ENCODE results near the gene TBC1D5.
"Not testable (repeated sequence)": the region's sequence is repeated elsewhere in the genome, so short reads cannot be mapped to it uniquely, and the experiment has no call there.

The TBC1D5 gene

GRCh38 chr3:17546500-17547255 lies 195.8 kb downstream of the TBC1D5 start:
- DNase-seq (ENCODE audit: low read depth in 2 of 2): no peak

GRCh38 chr3:17544632-17545031 lies 197.8 kb downstream of the TBC1D5 start:
- DNase-seq (ENCODE audit: low read depth in 2 of 2): no peak

DNA sequence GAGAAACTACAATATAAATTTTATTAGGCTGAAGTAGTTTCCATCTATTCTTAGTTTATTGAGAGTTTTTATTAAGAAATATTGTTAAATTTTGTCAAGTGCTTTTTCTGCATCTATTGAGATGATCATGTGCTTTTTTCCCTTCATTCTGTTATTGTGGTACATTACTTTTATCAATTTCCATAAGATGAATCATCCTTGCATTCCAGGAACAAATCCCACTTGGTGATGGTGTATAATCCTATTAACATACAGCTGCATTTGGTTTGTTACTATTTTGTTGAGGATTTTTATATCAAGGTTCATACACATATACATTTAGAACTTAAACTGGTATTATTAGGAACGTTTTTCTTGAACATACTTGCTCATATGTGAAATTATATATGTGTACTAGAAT lies 199.8 kb downstream of the TBC1D5 start:
- DNase-seq (ENCODE audit: low read depth in 2 of 2): no peak

DNA sequence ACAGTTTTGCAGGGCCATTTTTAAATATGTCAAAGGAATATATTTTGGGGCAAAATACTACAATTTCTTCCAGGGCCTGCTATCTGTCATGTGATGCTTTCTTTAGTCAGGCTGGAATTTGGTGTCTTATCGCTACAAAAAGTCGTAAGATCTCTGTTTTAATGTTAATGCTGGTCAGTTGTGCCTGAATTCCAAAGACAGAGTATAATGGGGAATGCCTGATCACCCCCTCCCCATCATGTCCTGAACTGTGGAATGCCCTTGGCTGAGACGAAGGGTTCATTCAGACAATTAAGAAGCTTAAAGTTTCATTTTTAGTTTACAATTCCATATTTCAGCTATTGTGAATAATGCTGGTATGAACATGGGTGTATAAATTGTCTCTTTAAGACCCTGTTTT lies 203.0 kb downstream of the TBC1D5 start:
- DNase-seq (ENCODE audit: low read depth in 2 of 2): no peak

DNA sequence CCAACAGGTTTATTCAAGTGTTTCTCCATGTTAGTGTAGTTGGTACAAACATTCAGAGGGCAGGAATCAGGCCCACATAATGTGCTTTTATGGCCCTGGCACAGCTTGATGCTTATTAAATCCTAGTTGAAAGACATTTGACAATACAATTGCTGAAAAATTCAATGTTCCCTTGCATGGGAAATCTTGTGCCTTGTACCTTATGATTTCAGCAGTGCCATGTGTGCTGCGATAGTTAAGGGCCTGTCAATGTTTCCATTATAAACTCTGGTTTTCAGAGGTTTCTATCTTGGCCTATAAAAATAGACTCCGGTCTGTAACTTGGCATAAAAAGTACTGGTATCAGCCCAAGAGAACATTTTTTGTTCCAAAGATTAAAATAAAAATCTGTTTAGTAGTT lies 207.2 kb downstream of the TBC1D5 start:
- no peak for DNase-seq (ENCODE audit: low read depth in 2 of 2)

DNA sequence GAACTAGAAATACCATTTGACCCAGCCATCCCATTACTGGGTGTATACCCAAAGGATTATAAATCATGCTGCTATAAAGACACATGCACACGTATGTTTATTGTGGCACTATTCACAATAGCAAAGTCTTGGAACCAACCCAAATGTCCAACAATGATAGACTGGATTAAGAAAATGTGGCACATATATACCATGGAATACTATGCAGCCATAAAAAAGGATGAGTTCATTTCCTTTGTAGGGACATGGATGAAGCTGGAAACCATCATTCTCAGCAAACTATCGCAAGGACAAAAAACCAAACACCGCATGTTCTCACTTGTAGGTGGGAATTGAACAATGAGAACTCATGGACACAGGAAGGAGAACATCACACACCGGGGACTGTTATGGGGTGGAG lies 210.0 kb downstream of the TBC1D5 start:
- not testable (repeated sequence) for DNase-seq (ENCODE audit: low read depth in 2 of 2)

GRCh38 chr3:17529677-17530076 lies 212.8 kb downstream of the TBC1D5 start:
- no peak for DNase-seq (ENCODE audit: low read depth in 2 of 2)

- DNase-seq (ENCODE audit: low read depth in 2 of 2): no peak
Measured at GRCh38 chr3:17518189-17519059, 224.0 kb downstream of the TBC1D5 start.

- no peak for DNase-seq (ENCODE audit: low read depth in 2 of 2)
Measured at GRCh38 chr3:17515445-17516234, 226.8 kb downstream of the TBC1D5 start.

DNA sequence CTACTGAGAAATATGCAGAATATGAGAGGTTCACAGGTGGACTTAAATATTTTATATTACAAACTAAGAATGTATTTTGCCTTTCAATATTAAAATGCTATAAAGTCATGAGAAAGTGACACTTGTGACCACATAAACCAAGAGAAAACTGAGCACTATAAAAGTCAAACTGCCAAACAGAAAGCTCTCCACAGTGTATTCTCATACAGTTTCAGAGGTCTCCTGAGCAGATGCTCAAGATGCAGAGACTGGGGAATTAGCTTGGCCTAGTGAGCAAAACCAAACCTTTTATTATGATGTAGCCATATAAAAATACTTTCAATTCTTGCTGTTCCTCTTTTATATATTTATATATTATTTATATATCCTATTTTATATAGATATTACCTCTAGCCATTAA lies 227.8 kb downstream of the TBC1D5 start:
- DNase-seq (ENCODE audit: low read depth in 2 of 2): no peak

GRCh38 chr3:17510265-17510664 lies 232.2 kb downstream of the TBC1D5 start:
- no peak for DNase-seq (ENCODE audit: low read depth in 2 of 2)

DNA sequence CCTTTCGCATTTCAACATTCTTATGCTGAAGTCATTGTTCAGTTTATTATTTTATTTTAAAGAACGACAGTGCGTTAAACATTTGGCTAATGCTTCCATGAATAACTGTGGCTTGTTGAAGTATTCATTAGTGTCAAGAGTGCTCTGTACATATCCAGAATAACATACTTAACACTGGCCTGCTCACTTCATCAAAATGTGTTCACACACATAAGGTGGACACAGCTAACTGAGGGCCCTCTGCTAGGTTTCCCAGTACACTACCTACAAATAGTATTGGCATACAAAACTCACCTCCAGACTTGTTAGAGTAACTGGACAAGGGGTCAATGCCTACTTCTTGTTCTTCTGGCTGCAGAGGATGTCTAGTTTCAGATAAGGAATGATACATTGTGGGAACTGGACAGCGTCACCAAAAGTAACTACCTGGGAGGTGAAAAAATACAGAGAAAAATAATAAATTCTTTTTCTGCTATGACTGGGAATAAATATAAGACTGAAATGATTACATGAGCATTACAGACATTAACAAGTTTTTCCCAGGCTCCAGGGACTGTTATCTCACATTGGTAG lies 234.2 kb downstream of the TBC1D5 start:
- DNase-seq (ENCODE audit: low read depth in 2 of 2): no peak

DNA sequence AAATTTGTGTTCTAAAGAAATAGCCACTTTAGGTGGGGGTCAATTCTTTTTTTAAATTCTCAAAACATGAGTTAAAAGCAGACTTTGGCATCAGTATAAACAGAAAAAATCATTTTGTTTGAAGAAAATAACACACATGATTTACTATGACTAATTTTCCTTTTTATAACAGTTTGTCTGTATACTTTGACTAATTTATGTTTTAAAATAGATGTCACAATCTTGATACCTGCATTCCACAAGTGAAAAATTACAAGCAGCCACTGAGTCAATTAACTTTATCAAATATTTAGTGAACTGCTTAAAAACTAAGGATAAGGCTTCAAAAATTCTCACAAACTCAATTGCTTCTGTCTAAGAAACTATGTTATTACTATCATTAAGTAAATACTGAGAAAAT lies 235.0 kb downstream of the TBC1D5 start:
- DNase-seq (ENCODE audit: low read depth in 2 of 2): no peak

- no peak for DNase-seq (ENCODE audit: low read depth in 2 of 2)
Measured at GRCh38 chr3:17505856-17506255, 236.6 kb downstream of the TBC1D5 start.

- no peak for DNase-seq (ENCODE audit: low read depth in 2 of 2)
Measured at GRCh38 chr3:17501745-17502144, 240.7 kb downstream of the TBC1D5 start.

DNA sequence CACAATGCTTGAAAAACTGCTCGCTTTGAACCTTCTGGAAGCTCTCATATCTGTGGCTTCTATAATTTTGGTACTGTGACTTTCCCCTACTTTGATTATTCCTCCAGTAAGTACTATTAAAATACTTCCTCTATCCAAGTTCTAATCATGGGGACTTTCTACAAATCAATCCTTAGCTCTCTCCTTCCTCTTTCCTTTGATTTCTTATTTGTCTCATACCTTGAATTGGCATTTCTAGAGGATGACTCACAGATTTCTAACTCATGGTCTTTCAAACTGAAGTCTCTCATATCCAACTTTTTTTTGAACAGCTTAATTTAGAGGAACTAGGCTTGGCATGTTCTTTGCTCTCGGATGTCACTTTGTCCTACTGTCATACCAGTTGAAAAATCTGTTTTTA lies 241.8 kb downstream of the TBC1D5 start:
- DNase-seq (ENCODE audit: low read depth in 2 of 2): no peak

GRCh38 chr3:17494117-17494809 lies 248.2 kb downstream of the TBC1D5 start:
- DNase-seq (ENCODE audit: low read depth in 2 of 2): no peak

DNA sequence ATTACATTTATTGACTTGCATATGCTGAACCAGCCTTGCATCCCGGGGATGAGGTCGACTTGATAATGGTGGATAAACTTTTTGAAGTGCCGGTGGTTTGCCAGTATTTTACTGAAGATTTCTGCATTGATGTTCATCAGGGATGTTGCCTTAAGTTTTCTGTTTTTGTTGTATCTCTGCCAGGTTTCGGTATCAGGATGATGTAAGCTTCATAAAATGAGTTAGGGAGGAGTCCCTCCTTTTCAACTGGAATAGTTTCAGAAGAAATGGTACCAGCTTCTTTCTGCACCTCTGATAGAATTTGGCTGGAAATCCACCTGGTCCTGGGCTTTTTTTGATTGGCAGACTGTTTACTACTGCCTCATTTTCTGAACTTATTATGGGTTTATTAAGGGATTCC lies 250.8 kb downstream of the TBC1D5 start:
- no peak for DNase-seq (ENCODE audit: low read depth in 2 of 2)

- not testable (repeated sequence) for DNase-seq (ENCODE audit: low read depth in 2 of 2)
Measured at GRCh38 chr3:17491190-17491589, 251.2 kb downstream of the TBC1D5 start.

DNA sequence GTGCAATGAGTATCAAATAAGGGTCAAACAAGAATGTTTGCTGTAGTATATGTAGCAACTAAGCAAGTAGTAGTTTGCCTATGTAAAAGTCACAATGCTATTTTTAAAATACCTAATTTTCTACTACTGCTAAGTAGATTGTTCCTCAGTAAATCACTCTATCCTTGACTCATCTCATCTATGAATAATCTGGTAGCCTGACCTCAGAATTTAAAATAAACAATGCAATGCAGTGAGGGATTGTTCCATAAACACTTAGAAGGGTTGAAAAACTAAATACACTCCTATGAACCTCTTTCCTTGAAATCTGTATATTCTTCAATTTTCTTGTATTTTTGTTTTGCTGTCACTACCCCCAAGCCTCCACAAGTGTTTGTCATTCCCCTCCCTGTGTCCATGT lies 253.3 kb downstream of the TBC1D5 start:
- DNase-seq (ENCODE audit: low read depth in 2 of 2): no peak

- no peak for DNase-seq (ENCODE audit: low read depth in 2 of 2)
Measured at GRCh38 chr3:17481116-17481515, 261.3 kb downstream of the TBC1D5 start.
